Stimulated activated CD8-positive, alpha-beta memory T cell treated with anti-CD3 and anti-CD28 coated beads, Interleukin-15, amount 100 ng/mL, for 48 hours (primary cell): ENCODE results near the gene SLC24A3.
"Not testable (repeated sequence)": the region's sequence is repeated elsewhere in the genome, so short reads cannot be mapped to it uniquely, and the experiment has no call there.

Experiments used
- DNase-seq, 2 donors: peaks; one replicate each; pipeline ENCODE4 v3.0.0-alpha.2; 2020; ENCODE audit warnings: low read depth in 2 of 2

The SLC24A3 gene

GRCh38 chr20:19746396-19746795 is 534.0 kb downstream of the SLC24A3 start:
- DNase-seq, result no peak

GRCh38 chr20:19747903-19748302 is 535.5 kb downstream of the SLC24A3 start:
- no peak for DNase-seq

- DNase-seq, result no peak
Measured at GRCh38 chr20:19748681-19749080, 536.2 kb downstream of the SLC24A3 start.

GRCh38 chr20:19749618-19750071 is 537.2 kb downstream of the SLC24A3 start:
- DNase-seq, result no peak

- DNase-seq, result no peak
Measured at GRCh38 chr20:19750101-19750606, 537.7 kb downstream of the SLC24A3 start.

GRCh38 chr20:19750907-19751636 is 538.6 kb downstream of the SLC24A3 start:
- no peak for DNase-seq

GRCh38 chr20:19754201-19754600 is 541.8 kb downstream of the SLC24A3 start:
- DNase-seq, result not testable (repeated sequence)

GRCh38 chr20:19756761-19757486 is 544.5 kb downstream of the SLC24A3 start:
- no peak for DNase-seq

- no peak for DNase-seq
Measured at GRCh38 chr20:19757487-19758132, 545.2 kb downstream of the SLC24A3 start.

GRCh38 chr20:19758133-19758500 is 545.7 kb downstream of the SLC24A3 start, which contains the start of gene RIN2:
TSS of gene RIN2 (plus strand) at chr20:19758258. CDS start at chr20:19889602, 131,344 bp downstream.
- no peak for DNase-seq

- no peak for DNase-seq
Measured at GRCh38 chr20:19758501-19759331, 546.3 kb downstream of the SLC24A3 start.

- no peak for DNase-seq
Measured at GRCh38 chr20:19760371-19760721, 547.9 kb downstream of the SLC24A3 start.

GRCh38 chr20:19761326-19761725 is 548.9 kb downstream of the SLC24A3 start:
- DNase-seq, result no peak

- DNase-seq, result no peak
Measured at GRCh38 chr20:19761841-19762240, 549.4 kb downstream of the SLC24A3 start.

- DNase-seq, result no peak
Measured at GRCh38 chr20:19764207-19764606, 551.8 kb downstream of the SLC24A3 start.

GRCh38 chr20:19765266-19765665 is 552.8 kb downstream of the SLC24A3 start:
- DNase-seq, result no peak

- no peak for DNase-seq
Measured at GRCh38 chr20:19765913-19766312, 553.5 kb downstream of the SLC24A3 start.

GRCh38 chr20:19767070-19767469 is 554.6 kb downstream of the SLC24A3 start:
- no peak for DNase-seq

- DNase-seq, result no peak
Measured at GRCh38 chr20:19768325-19768842, 555.9 kb downstream of the SLC24A3 start.

GRCh38 chr20:19769507-19769906 is 557.1 kb downstream of the SLC24A3 start:
- no peak for DNase-seq

- no peak for DNase-seq
Measured at GRCh38 chr20:19770375-19770774, 557.9 kb downstream of the SLC24A3 start.
